Hepatocyte (in vitro differentiated cells): ENCODE results near the gene KIF20B.

ENCODE experiments used
- CTCF ChIP-seq: fragments of 200-600 bp; sonication (generic); IDR thresholded peaks from 2 replicates; pipeline ENCODE4 v1.5.1; 2016; ENCODE audit warnings: antibody characterized with exemption, mild to moderate bottlenecking; ENCODE audit not compliant: poor library complexity
- EZH2 ChIP-seq: fragments of 200-600 bp; sonication (generic); IDR thresholded peaks from 2 replicates; pipeline ENCODE4 v1.6.1; 2016; ENCODE audit warnings: antibody characterized with exemption, mild to moderate bottlenecking, borderline replicate concordance
- EZH2phosphoT487 ChIP-seq: fragments of 200-600 bp; sonication (generic); IDR thresholded peaks from one replicate; pipeline ENCODE4 v1.6.1; 2018; ENCODE audit warnings: antibody characterized with exemption, mild to moderate bottlenecking, low read depth, moderate library complexity; ENCODE audit not compliant: unreplicated experiment, severe bottlenecking

DNA sequence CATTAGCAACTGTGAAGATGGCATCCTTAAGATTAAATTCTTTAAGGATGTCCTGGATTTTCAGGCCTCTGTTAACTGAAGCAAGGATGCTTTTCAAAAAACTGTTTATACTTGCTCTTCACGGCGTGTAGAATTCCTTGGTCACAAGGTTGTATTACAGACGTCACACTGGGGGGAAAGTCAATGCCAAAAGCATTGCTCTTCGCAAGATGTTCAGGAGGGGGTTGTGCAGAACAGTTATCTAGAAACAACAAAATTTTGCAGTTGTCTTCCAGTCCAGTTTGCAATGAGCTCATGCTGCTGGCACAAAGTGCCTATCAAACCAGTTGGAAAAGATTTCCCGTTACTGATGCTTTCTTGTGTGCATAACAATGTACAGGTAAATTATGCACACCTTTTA, 8.2 kb upstream of the KIF20B start:
- TF ChIP-seq CTCF (no peak), EZH2 (no peak), EZH2phosphoT487 (no peak)
